Parathyroid adenoma (tissue), 2 donors: ENCODE measurements around the gene EIF3J.
A peak's percentile ranks its signal among the peaks of the same experiment; 100 is the strongest.
"Not testable (repeated sequence)": the region's sequence is repeated elsewhere in the genome, so short reads cannot be mapped to it uniquely, and the experiment has no call there.

Experiments used
- H2AFZ ChIP-seq: fragments of 300-600 bp; sonication (generic); one replicate; pipeline ENCODE4 v1.7.0; 2017; ENCODE audit warnings: antibody characterized with exemption, mild to moderate bottlenecking
- H3K27ac ChIP-seq: fragments of 300-600 bp; sonication (generic); one replicate; pipeline ENCODE4 v1.7.0; 2017
- H3K27me3 ChIP-seq: fragments of 300-600 bp; sonication (generic); one replicate; pipeline ENCODE4 v1.7.0; 2017; ENCODE audit warnings: low read length; ENCODE audit not compliant: control insufficient read depth, insufficient read depth
- H3K36me3 ChIP-seq: fragments of 300-600 bp; sonication (generic); one replicate; pipeline ENCODE4 v1.7.0; 2017; ENCODE audit warnings: low read length; ENCODE audit not compliant: control insufficient read depth, insufficient read depth
- H3K4me1 ChIP-seq: fragments of 300-600 bp; sonication (generic); one replicate; pipeline ENCODE4 v1.7.0; 2017; ENCODE audit warnings: control low read depth
- H3K4me2 ChIP-seq: fragments of 300-600 bp; sonication (generic); one replicate; pipeline ENCODE4 v1.7.0; 2017; ENCODE audit warnings: low read length
- H3K4me3 ChIP-seq: fragments of 300-600 bp; sonication (generic); one replicate; pipeline ENCODE4 v1.7.0; 2017; ENCODE audit warnings: low read depth, low read length
- H3K79me2 ChIP-seq: fragments of 300-600 bp; sonication (generic); one replicate; pipeline ENCODE4 v1.7.0; 2017; ENCODE audit warnings: control low read depth
- H3K9ac ChIP-seq: fragments of 300-600 bp; sonication (generic); one replicate; pipeline ENCODE4 v1.7.0; 2017; ENCODE audit warnings: mild to moderate bottlenecking
- H3K9me3 ChIP-seq: fragments of 300-600 bp; sonication (generic); one replicate; pipeline ENCODE4 v1.7.0; 2017; ENCODE audit warnings: low read length; ENCODE audit not compliant: control insufficient read depth
- TF ChIP-seq, protein P1 (sequence below): fragments of 300-600 bp; sonication (generic); IDR thresholded peaks from one replicate; pipeline ENCODE4 v1.7.0; 2017; ENCODE audit warnings: antibody characterized with exemption, mild to moderate bottlenecking
- donor health status: primary hyperparathyroidism.

EIF3J gene

GRCh38 chr15:44537735-44538240 is 841 bp downstream of the EIF3J start:
- H3K4me3 ChIP-seq = peak overlapping the region; percentile 88
- H3K79me2 ChIP-seq = peaks cover 11% of the 10 kb centered on the region
- peak overlapping the region; percentile 84 for H3K27ac ChIP-seq
- H3K4me2 ChIP-seq = peak overlapping the region; percentile 91
- peak overlapping the region; percentile 90 for H2AFZ ChIP-seq
- H3K4me1 ChIP-seq = no peaks in the 10 kb centered on the region
- no peaks in the 10 kb centered on the region for H3K36me3 ChIP-seq
- H3K27me3 ChIP-seq = no peaks in the 10 kb centered on the region
- H3K9ac ChIP-seq = no peak overlapping the region
- no peaks in the 10 kb centered on the region for H3K9me3 ChIP-seq
- TF ChIP-seq, protein P1, sequence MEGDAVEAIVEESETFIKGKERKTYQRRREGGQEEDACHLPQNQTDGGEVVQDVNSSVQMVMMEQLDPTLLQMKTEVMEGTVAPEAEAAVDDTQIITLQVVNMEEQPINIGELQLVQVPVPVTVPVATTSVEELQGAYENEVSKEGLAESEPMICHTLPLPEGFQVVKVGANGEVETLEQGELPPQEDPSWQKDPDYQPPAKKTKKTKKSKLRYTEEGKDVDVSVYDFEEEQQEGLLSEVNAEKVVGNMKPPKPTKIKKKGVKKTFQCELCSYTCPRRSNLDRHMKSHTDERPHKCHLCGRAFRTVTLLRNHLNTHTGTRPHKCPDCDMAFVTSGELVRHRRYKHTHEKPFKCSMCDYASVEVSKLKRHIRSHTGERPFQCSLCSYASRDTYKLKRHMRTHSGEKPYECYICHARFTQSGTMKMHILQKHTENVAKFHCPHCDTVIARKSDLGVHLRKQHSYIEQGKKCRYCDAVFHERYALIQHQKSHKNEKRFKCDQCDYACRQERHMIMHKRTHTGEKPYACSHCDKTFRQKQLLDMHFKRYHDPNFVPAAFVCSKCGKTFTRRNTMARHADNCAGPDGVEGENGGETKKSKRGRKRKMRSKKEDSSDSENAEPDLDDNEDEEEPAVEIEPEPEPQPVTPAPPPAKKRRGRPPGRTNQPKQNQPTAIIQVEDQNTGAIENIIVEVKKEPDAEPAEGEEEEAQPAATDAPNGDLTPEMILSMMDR = no peak

- no peak overlapping the region for H3K4me3 ChIP-seq
- H3K4me1 ChIP-seq = no peaks in the 10 kb centered on the region
- H3K9me3 ChIP-seq = no peaks in the 10 kb centered on the region
- no peak overlapping the region for H3K4me2 ChIP-seq
- H3K9ac ChIP-seq = no peak overlapping the region
- no peaks in the 10 kb centered on the region for H3K27me3 ChIP-seq
- no peak overlapping the region for H3K27ac ChIP-seq
- TF ChIP-seq, protein P1 = no peak
- H3K36me3 ChIP-seq = no peaks in the 10 kb centered on the region
- no peak overlapping the region for H2AFZ ChIP-seq
- peaks cover 16% of the 10 kb centered on the region for H3K79me2 ChIP-seq
Measured at GRCh38 chr15:44541282-44541958, 4.5 kb downstream of the EIF3J start.

DNA sequence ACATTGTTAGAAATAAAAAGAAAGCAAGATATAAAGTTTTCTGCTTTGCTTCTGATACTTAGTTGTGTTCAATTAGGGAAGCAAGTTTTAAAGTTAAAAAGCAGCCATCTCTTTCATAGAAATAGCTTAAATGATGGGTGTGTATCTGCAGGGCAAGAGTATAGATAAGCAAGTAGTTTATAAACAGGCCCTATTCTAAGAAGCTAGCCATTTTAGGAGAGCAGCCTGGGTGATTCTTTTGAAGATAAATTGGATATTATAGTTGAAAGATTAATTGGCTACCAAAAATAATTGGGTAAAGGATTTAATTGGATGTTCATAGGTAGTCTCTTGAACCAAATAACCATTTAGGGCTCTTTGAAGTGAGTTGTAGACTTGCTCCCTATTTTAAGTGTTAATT is 5.6 kb downstream of the EIF3J start:
- Histone ChIP-seq H2AFZ (no peak overlapping the region), H3K36me3 (no peaks in the 10 kb centered on the region), H3K9me3 (no peaks in the 10 kb centered on the region), H3K4me2 (no peak overlapping the region), H3K9ac (no peak overlapping the region), H3K27me3 (no peaks in the 10 kb centered on the region), H3K4me3 (no peak overlapping the region), H3K4me1 (no peaks in the 10 kb centered on the region), H3K79me2 (peaks cover 17% of the 10 kb centered on the region), H3K27ac (no peak overlapping the region)
- TF ChIP-seq, protein P1 = no peak

DNA sequence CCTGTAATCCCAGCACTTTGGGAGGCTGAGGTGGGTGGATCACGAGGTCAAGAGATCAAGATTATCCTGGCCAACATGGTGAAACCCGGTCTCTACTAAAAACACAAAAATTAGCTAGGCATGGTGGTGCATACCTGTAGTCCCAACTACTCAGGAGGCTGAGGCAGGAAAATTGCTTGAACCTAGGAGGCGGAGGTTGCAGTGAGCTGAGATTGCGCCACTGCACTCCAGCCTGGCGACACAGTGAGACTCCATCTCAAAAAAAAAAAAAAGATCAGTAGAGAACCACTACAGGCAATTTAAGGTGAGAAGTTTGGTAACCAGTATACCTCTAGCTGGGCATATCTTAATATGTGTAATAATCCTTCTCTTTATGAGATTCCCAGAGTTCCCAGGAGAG is 7.8 kb downstream of the EIF3J start:
- H3K9me3 ChIP-seq, H3K27me3 ChIP-seq, H2AFZ ChIP-seq, H3K27ac ChIP-seq, H3K4me1 ChIP-seq, H3K9ac ChIP-seq, H3K36me3 ChIP-seq, H3K4me2 ChIP-seq, H3K4me3 ChIP-seq: not testable (repeated sequence)
- H3K79me2 ChIP-seq = peaks cover 24% of the 10 kb centered on the region

- no peaks in the 10 kb centered on the region for H3K9me3 ChIP-seq
- TF ChIP-seq, protein P1 = no peak
- H3K79me2 ChIP-seq = peaks cover 19% of the 10 kb centered on the region
- H3K27ac ChIP-seq = no peak overlapping the region
- no peak overlapping the region for H3K9ac ChIP-seq
- H3K27me3 ChIP-seq = no peaks in the 10 kb centered on the region
- peak overlapping the region; percentile 40 for H3K4me2 ChIP-seq
- H3K36me3 ChIP-seq = no peaks in the 10 kb centered on the region
- no peak overlapping the region for H3K4me3 ChIP-seq
- H3K4me1 ChIP-seq = no peaks in the 10 kb centered on the region
- no peak overlapping the region for H2AFZ ChIP-seq
Measured at GRCh38 chr15:44545913-44546802, 9.2 kb downstream of the EIF3J start.

- H3K4me2 ChIP-seq, H3K27ac ChIP-seq, H3K36me3 ChIP-seq: not testable (repeated sequence)
Measured at GRCh38 chr15:44549152-44549551, 12.2 kb downstream of the EIF3J start.

More at GRCh38 chr15:44549152-44549551, 12.2 kb downstream of the EIF3J start:
- H3K27me3 ChIP-seq, H3K9ac ChIP-seq, H3K9me3 ChIP-seq, H3K4me3 ChIP-seq, H2AFZ ChIP-seq, H3K4me1 ChIP-seq: not testable (repeated sequence)
- peaks cover 11% of the 10 kb centered on the region for H3K79me2 ChIP-seq
